Glomerular endothelial cell (primary cell): ENCODE results near the gene OLA1. TPM values are rescaled to one million over a fixed set of nuclear protein-coding genes. Genes with fewer than 3 reads are reported as not detected.
"Not testable (repeated sequence)": the region's sequence is repeated elsewhere in the genome, so short reads cannot be mapped to it uniquely, and the experiment has no call there.

Source experiments
- DNase-seq: peaks from one replicate; pipeline ENCODE4 v3.0.0-alpha.2; 2011; ENCODE audit warnings: low read depth, low spot score; ENCODE audit errors: extremely low read depth
- total RNA-seq: library from RNA; depleted of rRNA; stranded (reverse); fragments of >200 nt; gene quantifications from 2 replicates; pipeline ENCODE4 v1.2.3, GENCODE V29; 2015

OLA1 gene
- 93.5 and 135 TPM in 2 replicates for total RNA-seq

- no peak for DNase-seq
Observed at GRCh38 chr2:174248187-174248997, at the start of gene OLA1. Gene OLA1 (minus strand): TSS chr2:174248532. CDS start chr2:174246815, 1,717 bp downstream.

- DNase-seq = no peak
Observed at GRCh38 chr2:174292908-174293307, 44.6 kb upstream of the OLA1 start.

GRCh38 chr2:174286172-174286571 lies 37.8 kb upstream of the OLA1 start:
- DNase-seq = no peak

- DNase-seq = no peak
Observed at GRCh38 chr2:174282441-174282840, 34.1 kb upstream of the OLA1 start.

DNA sequence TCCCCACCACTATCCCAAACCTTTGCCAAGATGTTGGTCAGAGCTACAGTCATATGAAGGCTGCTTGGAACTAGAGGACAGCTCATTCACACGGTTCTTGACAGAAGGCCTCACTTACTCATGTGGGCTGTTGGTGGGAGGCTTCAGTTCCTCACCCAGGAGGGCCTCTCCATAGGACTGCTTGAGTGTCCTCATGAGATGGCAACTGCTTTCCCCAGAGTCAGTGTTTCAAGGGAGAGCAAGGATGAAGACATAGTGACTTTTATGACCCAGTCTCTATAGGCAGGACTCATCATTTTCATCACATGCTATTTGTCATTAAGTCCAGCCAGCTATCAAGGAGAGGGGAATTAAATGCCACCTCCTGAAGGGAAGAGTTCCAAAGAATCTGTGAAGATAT lies 33.4 kb upstream of the OLA1 start:
- no peak for DNase-seq

DNA sequence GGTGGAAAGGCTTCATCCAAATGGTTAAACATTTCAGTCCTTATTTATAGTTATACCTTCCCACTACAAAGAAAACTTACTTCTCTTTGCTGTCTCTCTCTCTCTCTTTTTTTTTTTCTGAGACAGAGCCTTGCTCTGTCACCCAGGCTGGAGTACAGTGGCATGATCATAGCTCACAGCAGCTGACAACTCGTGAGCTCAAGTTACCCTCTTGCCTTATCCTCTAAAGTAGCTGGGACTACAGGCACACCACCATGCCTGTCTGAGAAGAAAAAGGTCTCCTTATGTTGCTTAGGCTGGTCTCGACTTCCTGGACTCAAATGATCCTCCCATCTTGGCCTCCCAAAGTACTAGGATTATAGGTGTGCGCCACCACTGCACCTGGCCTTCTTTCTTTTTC lies 32.3 kb upstream of the OLA1 start:
- no peak for DNase-seq

DNA sequence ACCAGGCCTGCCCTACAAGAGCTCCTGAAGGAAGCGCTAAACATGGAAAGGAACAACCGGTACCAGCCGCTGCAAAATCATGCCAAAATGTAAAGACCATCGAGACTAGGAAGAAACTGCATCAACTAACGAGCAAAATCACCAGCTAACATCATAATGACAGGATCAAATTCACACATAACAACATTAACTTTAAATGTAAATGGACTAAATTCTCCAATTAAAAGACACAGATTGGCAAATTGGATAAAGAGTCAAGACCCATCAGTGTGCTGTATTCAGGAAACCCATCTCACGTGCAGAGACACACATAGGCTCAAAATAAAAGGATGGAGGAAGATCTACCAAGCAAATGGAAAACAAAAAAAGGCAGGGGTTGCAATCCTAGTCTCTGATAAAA lies 21.9 kb upstream of the OLA1 start:
- not testable (repeated sequence) for DNase-seq

- no peak for DNase-seq
Observed at GRCh38 chr2:174266288-174266687, 18.0 kb upstream of the OLA1 start.

GRCh38 chr2:174263997-174264396 lies 15.7 kb upstream of the OLA1 start:
- DNase-seq = no peak

DNA sequence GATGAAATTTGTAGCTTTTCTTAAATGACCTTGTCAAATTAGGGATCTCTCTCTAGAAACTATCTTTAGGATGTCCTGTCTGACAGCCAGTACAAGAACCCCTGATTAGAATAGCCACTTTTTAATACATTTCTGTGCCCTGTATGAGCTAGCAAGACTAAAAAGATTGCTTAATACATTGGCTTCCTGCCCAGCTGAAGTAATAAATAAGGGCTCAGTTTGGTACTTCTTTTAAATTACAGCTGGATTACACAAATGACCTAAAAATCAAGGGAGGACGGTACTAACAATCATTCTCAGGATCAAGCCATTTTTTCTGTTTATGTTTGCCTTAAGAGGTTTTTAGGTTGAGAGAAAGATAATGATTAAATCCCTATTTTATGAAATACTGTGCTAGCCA lies 11.6 kb upstream of the OLA1 start:
- no peak for DNase-seq

DNA sequence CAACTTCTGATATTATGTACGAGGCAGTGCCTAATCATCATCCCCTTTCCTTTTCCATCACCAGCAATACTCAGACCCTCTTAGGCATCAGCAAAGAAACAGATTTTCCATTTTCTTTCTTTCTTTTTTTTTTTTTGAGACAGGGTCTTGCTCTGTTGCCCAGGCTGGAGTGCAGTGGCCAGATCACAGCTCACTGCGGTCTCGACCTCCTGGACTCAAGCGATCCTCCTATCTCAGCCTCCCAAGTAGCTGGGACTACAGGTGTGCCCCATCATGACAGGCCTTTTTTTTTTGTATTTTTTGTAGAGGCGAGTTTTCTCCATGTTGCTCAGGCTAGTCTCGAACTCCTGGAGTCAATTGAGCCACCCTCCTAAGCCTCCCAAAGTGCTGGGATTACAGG lies 5.9 kb upstream of the OLA1 start:
- no peak for DNase-seq

GRCh38 chr2:174248998-174249592 lies 763 bp upstream of the OLA1 start:
- no peak for DNase-seq

DNA sequence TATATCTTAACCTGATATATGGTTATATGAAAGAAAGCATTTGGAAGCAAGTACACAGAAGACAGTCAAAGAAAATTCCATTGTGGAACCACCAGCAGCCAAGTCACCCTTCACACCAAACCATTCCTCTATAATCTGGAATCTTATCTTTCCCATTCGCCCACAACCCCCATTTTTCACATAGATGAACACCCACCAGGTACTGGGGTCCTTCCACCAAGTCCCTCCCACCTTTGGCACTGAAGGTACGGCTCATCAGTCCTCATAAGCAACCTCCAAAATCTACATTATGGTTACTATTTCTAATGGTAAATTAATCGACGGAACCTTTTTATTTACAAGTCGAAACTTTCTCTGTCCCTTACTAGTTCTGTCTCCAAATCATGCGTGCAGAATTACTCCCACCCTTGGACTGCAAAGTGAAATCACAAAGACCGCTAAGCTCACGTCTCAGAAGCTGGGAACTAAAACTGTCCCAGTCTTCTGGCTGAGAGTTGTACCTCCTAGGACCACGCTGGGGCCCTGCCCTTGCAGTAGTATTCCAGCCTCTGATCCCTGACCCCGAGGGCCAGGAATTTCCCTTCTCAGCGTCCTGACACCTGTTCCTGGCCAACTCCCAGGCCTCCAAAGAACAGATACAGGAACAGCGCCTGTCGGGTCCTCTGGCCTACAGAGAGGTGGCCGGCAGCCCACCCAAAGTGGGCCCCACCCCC lies 702 bp downstream of the OLA1 start:
- DNase-seq = no peak

DNA sequence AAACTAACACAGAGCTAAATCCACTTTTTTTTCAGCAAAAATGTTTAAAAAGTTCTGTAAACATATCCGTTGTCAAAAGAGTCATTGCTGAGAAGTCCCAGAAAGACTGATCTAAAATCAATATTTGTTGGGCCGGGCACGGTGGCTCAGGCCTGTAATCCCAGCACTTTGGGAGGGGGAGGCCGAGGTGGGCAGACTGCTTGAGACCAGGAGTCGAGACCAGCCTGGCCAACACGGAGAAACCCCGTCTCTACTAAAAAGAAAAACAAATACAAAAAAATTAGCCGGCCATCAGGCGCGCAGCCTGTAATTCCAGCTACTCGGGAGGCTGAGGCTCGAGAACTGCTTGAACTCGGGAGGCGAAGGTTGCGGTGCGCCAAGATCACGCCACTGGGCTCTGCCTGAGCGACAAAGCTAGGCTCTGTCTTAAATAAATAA lies 1.4 kb downstream of the OLA1 start:
- no peak for DNase-seq

DNA sequence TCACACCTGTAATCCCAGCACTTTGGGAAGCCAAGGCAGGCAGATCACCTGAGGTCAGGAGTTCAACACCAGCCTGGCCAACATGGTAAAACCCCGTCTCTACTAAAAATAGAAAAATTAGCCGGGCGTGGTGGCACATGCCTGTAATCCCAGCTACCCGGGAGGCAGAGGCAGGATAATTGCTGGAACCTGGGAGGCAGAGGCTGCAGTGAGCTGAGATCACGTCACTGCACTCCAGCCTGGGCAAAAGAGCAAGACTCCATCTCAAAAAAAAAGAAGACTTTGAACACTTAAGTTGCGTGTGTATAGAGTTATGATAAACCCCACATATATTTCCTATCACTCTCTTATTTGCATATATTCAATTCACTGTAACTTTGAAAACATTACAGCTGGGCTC lies 2.7 kb downstream of the OLA1 start:
- DNase-seq = not testable (repeated sequence)

GRCh38 chr2:174245065-174245464 lies 3.3 kb downstream of the OLA1 start:
- DNase-seq = no peak

DNA sequence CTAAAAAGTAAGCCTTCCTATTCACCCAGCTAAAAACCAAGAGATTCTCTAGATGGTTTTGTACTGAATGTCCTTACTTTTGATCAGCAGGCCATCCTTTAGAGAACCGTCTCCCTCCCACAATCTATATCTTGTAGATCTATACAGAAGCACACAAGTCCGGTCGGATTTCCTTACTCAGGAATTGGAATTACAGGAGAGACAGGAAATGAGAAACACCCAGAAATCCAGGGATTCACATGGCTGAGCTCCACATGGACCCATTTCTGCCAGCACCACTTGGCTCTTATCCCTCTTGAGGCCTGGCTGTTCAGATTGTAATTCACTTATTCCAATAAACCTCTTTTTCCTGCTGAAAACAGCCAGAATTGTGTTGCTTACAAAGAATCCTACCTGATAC lies 4.5 kb downstream of the OLA1 start:
- DNase-seq = no peak

- DNase-seq = no peak
Observed at GRCh38 chr2:174240097-174240496, 8.2 kb downstream of the OLA1 start.

DNA sequence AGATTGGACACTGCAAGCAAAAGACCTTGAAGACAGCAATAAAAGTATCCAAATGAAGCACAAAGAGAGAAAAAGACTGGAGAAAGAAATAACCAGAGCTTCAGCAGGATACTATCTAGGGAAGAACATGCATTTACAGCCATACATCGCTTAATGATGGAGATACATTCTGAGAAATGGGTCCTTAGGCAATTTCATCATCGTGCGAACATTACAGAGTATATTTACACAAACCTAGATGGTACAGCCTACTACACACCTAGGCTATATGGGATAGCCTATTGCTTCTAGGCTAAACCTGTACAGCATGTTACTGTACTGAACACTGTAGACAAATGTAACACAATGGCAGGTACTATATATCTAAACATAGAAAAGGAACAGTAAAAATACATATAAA lies 11.9 kb downstream of the OLA1 start:
- DNase-seq = no peak

DNA sequence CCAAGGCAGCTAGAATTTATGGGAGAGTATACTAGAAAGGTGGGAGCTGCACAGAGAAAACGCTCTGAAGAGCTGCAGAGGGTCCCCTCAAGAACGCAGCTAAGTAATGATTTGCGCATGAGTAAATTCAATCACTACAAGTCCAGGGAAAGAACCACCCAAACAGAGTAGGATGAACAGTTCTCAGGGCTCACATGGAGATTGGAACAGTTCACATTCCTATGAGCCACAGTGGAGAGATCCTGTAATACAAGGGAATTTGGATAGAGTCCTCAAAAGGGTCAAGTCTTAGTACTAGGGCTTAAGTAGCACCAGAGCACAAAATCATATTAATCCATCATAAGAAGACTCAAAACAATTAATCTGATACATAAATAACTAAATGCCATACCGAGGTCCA lies 12.7 kb downstream of the OLA1 start:
- DNase-seq = no peak

DNA sequence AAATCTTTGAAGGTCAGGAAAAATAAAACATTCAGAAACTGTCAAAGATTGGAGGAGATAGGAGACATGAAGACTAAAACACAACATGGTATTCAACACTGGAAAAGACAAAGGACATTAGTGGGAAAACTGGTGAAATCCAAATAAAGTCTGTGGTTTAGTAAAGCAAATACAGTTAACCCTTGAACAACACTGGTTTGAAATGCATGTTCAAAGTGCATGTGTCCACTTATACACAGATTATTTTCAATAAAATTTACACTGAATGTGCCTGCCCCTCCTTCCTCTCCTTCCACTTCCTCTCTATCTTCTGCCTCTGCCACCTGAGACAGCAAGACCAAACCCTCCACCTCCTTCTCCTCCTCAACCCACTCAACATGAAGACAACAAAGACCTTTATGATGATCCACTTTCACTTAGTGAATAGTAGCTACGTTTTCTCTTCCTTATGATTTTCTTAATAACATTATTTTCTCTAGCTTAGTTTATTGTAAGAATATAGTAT lies 14.5 kb downstream of the OLA1 start:
- DNase-seq = no peak

- DNase-seq = no peak
Observed at GRCh38 chr2:174227748-174228147, 20.6 kb downstream of the OLA1 start.
